HepG2 (cell line): ENCODE measurements around the gene C1orf159. TPM values are rescaled to one million over a fixed set of nuclear protein-coding genes. Genes with fewer than 3 reads are reported as not detected.

Experiments
- ATAC-seq: fragments of 200-7000 bp; cut with Tn5 transposase; 3 replicates; pipeline ENCODE4 v1.9.1; 2020; ENCODE audit warnings: mild to moderate bottlenecking, moderate library complexity
- BruUV-seq: library from RNA; stranded (reverse); fragments of 400-500 nt; replicated peaks from 2 replicates; lab custom pipeline; 2021; lab: Mats Ljungman, UMichigan
- CTCF ChIA-PET: fragments of 300-600 bp; formaldehyde crosslinking; extraction: SDS; loops from one replicate; lab custom pipeline; 2021; ENCODE audit warnings: low total read pairs, inconsistent platforms, low intra/inter-chr PET ratio; lab: Yijun Ruan, JAX
- POLR2A ChIA-PET: fragments of 350-600 bp; sonication (Branson Sonifier 250); formaldehyde crosslinking; loops from one replicate; lab custom pipeline; 2020; ENCODE audit warnings: antibody characterized with exemption, inconsistent platforms; lab: Yijun Ruan, JAX
- DNase-seq: peaks from one replicate; pipeline ENCODE4 v3.0.0-alpha.2; 2015; ENCODE audit warnings: low spot score
- FAIRE-seq: peaks from 3 replicates; lab custom pipeline; 2011; peaks lifted over from hg19 to GRCh38; lab: Jason Lieb, UNC
- H2AFZ ChIP-seq: one replicate; pipeline ENCODE4 v1.6.1; 2011; ENCODE audit warnings: low read length, inconsistent platforms
- H3K27ac ChIP-seq: fragments of 300-600 bp; 3 replicates; pipeline ENCODE4 v1.8.0; 2011; ENCODE audit warnings: mixed run types, mild to moderate bottlenecking, mixed read lengths, low read length, inconsistent platforms; ENCODE audit not compliant: insufficient read depth; ENCODE audit errors: extremely low read length
- H3K27me3 ChIP-seq, 2 experiments: fragments of 200-600 bp in 1 of 2; 2 replicates in 1 of 2; 3 replicates in 1 of 2; pipeline versions ENCODE4 v1.6.0 to v1.8.0; 2011; ENCODE audit warnings: low read length in 2 of 2, mild to moderate bottlenecking in 2 of 2, moderate library complexity in 2 of 2, inconsistent platforms in 1 of 2; ENCODE audit not compliant: insufficient read depth in 2 of 2, control insufficient read depth in 1 of 2
- H3K36me3 ChIP-seq, 2 experiments: fragments of 200-600 bp in 1 of 2; replicated peaks in 1 of 2; 2 replicates in 1 of 2; 3 replicates in 1 of 2; pipeline versions ENCODE4 v1.5.1 to v1.8.0; 2011; ENCODE audit warnings: low read length in 2 of 2, inconsistent platforms in 1 of 2; ENCODE audit not compliant: insufficient read depth in 2 of 2, control insufficient read depth in 1 of 2
- H3K4me1 ChIP-seq: 2 replicates; pipeline ENCODE4 v1.5.1; 2012; ENCODE audit warnings: low read length, inconsistent platforms; ENCODE audit not compliant: insufficient read depth
- H3K4me2 ChIP-seq: 2 replicates; pipeline ENCODE4 v1.6.0; 2011; ENCODE audit warnings: low read depth, low read length, inconsistent platforms
- H3K4me3 ChIP-seq, 3 experiments: fragments of 200-600 bp in 1 of 3; sonication (generic), shearing (Covaris generic) in 1 of 3; replicated peaks in 1 of 3; 2 replicates each; pipeline ENCODE4 v1.5.1; 2011 to 2016; ENCODE audit warnings: low read length in 3 of 3, inconsistent platforms in 2 of 3, low read depth in 2 of 3, mild to moderate bottlenecking in 2 of 3, control low read depth in 1 of 3, mixed read lengths in 1 of 3; ENCODE audit not compliant: insufficient read depth in 1 of 3
- H3K79me2 ChIP-seq: one replicate; pipeline ENCODE4 v1.6.1; 2011; ENCODE audit warnings: low read length, inconsistent platforms; ENCODE audit not compliant: insufficient read depth
- H3K9ac ChIP-seq: 2 replicates; pipeline ENCODE4 v1.6.0; 2011; ENCODE audit warnings: mild to moderate bottlenecking, low read depth, low read length, inconsistent platforms; ENCODE audit not compliant: insufficient read depth
- H3K9me3 ChIP-seq: 2 replicates; pipeline ENCODE4 v1.5.1; 2012; ENCODE audit warnings: mild to moderate bottlenecking, low read length
- H4K20me1 ChIP-seq: 2 replicates; pipeline ENCODE4 v1.6.0; 2011; ENCODE audit warnings: inconsistent platforms, mild to moderate bottlenecking, low read length, moderate library complexity; ENCODE audit not compliant: insufficient read depth
- PLRG1 ChIP-seq: fragments of 450-650 bp; conservative IDR thresholded peaks from 2 replicates; pipeline ENCODE4 v1.6.1; 2016
- SMAD3 ChIP-seq: sonication (generic); formaldehyde crosslinking; IDR thresholded peaks from 2 replicates; pipeline ENCODE4 v1.4.0; 2020; ENCODE audit warnings: missing genetic modification reagents
- ZKSCAN1 ChIP-seq: fragments of 150-350 bp; IDR thresholded peaks from 2 replicates; pipeline ENCODE4 v1.6.1; 2014; ENCODE audit warnings: low read length
- ZNF367 ChIP-seq: sonication (generic); formaldehyde crosslinking; IDR thresholded peaks from 2 replicates; pipeline ENCODE4 v1.4.0; 2020; ENCODE audit warnings: missing genetic modification reagents, borderline replicate concordance
- WGBS: methylation state at CpG from one replicate; pipeline ENCODE4 v1.1.6; 2017; ENCODE audit warnings: low lambda C conversion rate; 5-methylcytosine and 5-hydroxymethylcytosine counted together
- in situ Hi-C: cut with HindIII; loops from 2 replicates; pipeline ENCODE4 v1.10.0; 2017; ENCODE audit warnings: low pct_unique_long_range_greater_than_20kb; ENCODE audit not compliant: extremely low pct_ligation_motif_present
- intact Hi-C: fragments of 100-400 bp; cut with micrococcal nuclease; formaldehyde crosslinking; loops from one replicate; pipeline ENCODE4 v1.10.0; 2022; ENCODE audit not compliant: unreplicated experiment
- polyA plus RNA-seq, 8 experiments: library from polyadenylated mRNA; depleted of rRNA in 3 of 8; stranded (reverse) in 7 of 8; unstranded in 1 of 8; fragments of >200 nt; fragmentation: Illumina TruSeq in 4 of 8; extraction: Trizol in 4 of 8; gene quantifications; 2 replicates each; pipeline versions ENCODE4 v1.2.1 to v1.2.3, GENCODE V29; 2011 to 2016; ENCODE audit warnings: low read depth in 4 of 8, missing spikeins in 1 of 8, mixed read lengths in 1 of 8; ENCODE audit not compliant: insufficient read depth in 1 of 8
- total RNA-seq, 5 experiments: library from RNA; depleted of rRNA; stranded (reverse); fragments of >200 nt; fragmentation: Illumina TruSeq; extraction: Trizol; gene quantifications; 2 replicates each; pipeline ENCODE4 v1.2.3, GENCODE V29; 2016; ENCODE audit warnings: low read depth in 1 of 5
- TF ChIP-seq, protein P1 (sequence below): sonication (generic); formaldehyde crosslinking; IDR thresholded peaks from 2 replicates; pipeline ENCODE4 v1.5.0; 2020; ENCODE audit warnings: missing genetic modification reagents, mild to moderate bottlenecking, borderline replicate concordance
- TF ChIP-seq, protein P2 (sequence below): sonication (generic); formaldehyde crosslinking; IDR thresholded peaks from 2 replicates; pipeline ENCODE4 v1.8.1; 2022; ENCODE audit warnings: mild to moderate bottlenecking, missing genetic modification reagents
- TF ChIP-seq, protein P3 (sequence below): sonication (generic); formaldehyde crosslinking; conservative IDR thresholded peaks from 2 replicates; pipeline ENCODE4 v1.4.0; 2020; ENCODE audit warnings: missing genetic modification reagents
- TF ChIP-seq, protein P4 (sequence below): sonication (generic); formaldehyde crosslinking; IDR thresholded peaks from 2 replicates; pipeline ENCODE4 v1.4.0; 2020; ENCODE audit warnings: missing genetic modification reagents
- TF ChIP-seq, protein P5 (sequence below): sonication (generic); formaldehyde crosslinking; IDR thresholded peaks from 2 replicates; pipeline ENCODE4 v1.5.0; 2020; ENCODE audit warnings: missing genetic modification reagents, mild to moderate bottlenecking, borderline replicate concordance

Gene C1orf159
- total and polyA plus RNA-seq, 2 of the 13 experiments (the other 11 are each of a cell fraction or from before 2014, with no cell fraction given) = 3.8 to 6.7 TPM

DNA sequence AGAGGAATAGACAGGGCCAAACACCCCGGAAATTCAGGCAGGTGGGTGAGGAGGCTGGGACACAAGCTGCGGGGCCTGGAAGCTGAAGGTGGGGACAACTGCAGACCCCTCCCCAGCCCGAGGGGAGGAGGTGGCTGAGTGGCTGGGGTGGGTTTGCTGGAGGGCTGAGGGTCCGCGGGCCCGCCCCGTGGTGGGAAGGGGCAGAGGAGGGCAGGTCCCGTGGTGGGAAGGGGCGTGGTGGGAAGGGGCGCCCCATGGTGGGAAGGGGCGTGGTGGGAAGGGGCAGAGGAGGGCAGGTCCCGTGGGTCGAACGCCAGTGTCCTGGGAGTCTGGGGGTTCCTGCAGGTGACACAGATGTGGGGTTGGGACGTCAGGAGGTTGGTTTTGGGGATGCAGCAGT is 33.5 kb upstream of the C1orf159 start:
- DNase-seq (no peak), FAIRE-seq (no peak), ATAC-seq (no peak)
- peaks cover 13% of the 10 kb centered on the region for H3K4me1 ChIP-seq
- no peak overlapping the region for H2AFZ ChIP-seq
- ChIA-PET CTCF (no interaction called here), POLR2A (no interaction called here)
- H3K9me3 ChIP-seq = no peaks in the 10 kb centered on the region
- H3K4me3 ChIP-seq = no peak overlapping the region
- no peak overlapping the region for H3K27ac ChIP-seq
- no peak overlapping the region for H3K9ac ChIP-seq
- TF ChIP-seq, protein P1, sequence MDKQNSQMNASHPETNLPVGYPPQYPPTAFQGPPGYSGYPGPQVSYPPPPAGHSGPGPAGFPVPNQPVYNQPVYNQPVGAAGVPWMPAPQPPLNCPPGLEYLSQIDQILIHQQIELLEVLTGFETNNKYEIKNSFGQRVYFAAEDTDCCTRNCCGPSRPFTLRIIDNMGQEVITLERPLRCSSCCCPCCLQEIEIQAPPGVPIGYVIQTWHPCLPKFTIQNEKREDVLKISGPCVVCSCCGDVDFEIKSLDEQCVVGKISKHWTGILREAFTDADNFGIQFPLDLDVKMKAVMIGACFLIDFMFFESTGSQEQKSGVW = no peak
- no peak for TF ChIP-seq ZNF367 (CRISPR knock-in tag)
- intact Hi-C loops (no loop called here), in situ Hi-C loops (no loop called here)
- H3K4me2 ChIP-seq = no peak overlapping the region
- no TSS peak for BruUV-seq
- WGBS = 89% methylated on average over 15 of the region's 15 CpGs
- no peaks in the 10 kb centered on the region for H3K27me3 ChIP-seq
- no peaks in the 10 kb centered on the region for H3K36me3 ChIP-seq
- no peaks in the 10 kb centered on the region for H3K79me2 ChIP-seq
- no peaks in the 10 kb centered on the region; the same call in 1 of the 2 replicates for H4K20me1 ChIP-seq

DNA sequence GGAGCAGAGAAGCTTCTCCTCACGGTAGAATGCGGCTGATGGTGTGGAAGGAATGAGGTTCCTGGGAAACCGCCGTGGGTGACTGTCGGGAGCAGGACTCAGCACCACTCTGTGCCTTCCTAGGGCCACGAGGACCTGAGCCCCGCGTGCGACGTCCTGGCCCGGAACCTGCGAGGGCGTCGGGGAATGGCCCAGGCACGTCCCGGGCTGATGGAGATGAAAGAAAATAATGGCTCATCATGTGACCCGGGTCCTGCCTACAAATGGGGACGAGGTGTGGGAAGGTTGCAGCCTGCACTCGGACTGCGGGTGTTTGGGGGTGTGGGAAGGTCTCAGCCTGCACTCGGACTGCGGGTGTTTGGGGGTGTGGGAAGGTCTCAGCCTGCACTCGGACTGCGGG is 32.7 kb upstream of the C1orf159 start:
- intact Hi-C loops (no loop called here), in situ Hi-C loops (no loop called here)
- no peak for ATAC-seq
- H3K36me3 ChIP-seq = no peaks in the 10 kb centered on the region
- no peak overlapping the region for H3K9ac ChIP-seq
- 91% methylated on average over 24 of the region's 24 CpGs for WGBS
- H3K9me3 ChIP-seq = no peaks in the 10 kb centered on the region
- no peak for FAIRE-seq
- no peaks in the 10 kb centered on the region for H4K20me1 ChIP-seq
- CTCF ChIA-PET = no interaction called here
- H3K4me2 ChIP-seq = no peak overlapping the region
- POLR2A ChIA-PET = no interaction called here
- H3K4me3 ChIP-seq = no peak overlapping the region
- no peak for DNase-seq
- H2AFZ ChIP-seq = no peak overlapping the region
- no peaks in the 10 kb centered on the region for H3K27me3 ChIP-seq
- H3K79me2 ChIP-seq = no peaks in the 10 kb centered on the region
- no peak overlapping the region for H3K27ac ChIP-seq
- H3K4me1 ChIP-seq = peaks cover 13% of the 10 kb centered on the region
- no TSS peak for BruUV-seq
- TF ChIP-seq, protein P2, sequence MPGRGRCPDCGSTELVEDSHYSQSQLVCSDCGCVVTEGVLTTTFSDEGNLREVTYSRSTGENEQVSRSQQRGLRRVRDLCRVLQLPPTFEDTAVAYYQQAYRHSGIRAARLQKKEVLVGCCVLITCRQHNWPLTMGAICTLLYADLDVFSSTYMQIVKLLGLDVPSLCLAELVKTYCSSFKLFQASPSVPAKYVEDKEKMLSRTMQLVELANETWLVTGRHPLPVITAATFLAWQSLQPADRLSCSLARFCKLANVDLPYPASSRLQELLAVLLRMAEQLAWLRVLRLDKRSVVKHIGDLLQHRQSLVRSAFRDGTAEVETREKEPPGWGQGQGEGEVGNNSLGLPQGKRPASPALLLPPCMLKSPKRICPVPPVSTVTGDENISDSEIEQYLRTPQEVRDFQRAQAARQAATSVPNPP (CRISPR knock-in tag) = no peak
- TF ChIP-seq, protein P3, sequence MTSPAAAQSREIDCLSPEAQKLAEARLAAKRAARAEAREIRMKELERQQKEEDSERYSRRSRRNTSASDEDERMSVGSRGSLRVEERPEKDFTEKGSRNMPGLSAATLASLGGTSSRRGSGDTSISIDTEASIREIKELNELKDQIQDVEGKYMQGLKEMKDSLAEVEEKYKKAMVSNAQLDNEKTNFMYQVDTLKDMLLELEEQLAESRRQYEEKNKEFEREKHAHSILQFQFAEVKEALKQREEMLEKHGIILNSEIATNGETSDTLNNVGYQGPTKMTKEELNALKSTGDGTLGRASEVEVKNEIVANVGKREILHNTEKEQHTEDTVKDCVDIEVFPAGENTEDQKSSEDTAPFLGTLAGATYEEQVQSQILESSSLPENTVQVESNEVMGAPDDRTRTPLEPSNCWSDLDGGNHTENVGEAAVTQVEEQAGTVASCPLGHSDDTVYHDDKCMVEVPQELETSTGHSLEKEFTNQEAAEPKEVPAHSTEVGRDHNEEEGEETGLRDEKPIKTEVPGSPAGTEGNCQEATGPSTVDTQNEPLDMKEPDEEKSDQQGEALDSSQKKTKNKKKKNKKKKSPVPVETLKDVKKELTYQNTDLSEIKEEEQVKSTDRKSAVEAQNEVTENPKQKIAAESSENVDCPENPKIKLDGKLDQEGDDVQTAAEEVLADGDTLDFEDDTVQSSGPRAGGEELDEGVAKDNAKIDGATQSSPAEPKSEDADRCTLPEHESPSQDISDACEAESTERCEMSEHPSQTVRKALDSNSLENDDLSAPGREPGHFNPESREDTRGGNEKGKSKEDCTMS (CRISPR knock-in tag) = no peak
- TF ChIP-seq, protein P4, sequence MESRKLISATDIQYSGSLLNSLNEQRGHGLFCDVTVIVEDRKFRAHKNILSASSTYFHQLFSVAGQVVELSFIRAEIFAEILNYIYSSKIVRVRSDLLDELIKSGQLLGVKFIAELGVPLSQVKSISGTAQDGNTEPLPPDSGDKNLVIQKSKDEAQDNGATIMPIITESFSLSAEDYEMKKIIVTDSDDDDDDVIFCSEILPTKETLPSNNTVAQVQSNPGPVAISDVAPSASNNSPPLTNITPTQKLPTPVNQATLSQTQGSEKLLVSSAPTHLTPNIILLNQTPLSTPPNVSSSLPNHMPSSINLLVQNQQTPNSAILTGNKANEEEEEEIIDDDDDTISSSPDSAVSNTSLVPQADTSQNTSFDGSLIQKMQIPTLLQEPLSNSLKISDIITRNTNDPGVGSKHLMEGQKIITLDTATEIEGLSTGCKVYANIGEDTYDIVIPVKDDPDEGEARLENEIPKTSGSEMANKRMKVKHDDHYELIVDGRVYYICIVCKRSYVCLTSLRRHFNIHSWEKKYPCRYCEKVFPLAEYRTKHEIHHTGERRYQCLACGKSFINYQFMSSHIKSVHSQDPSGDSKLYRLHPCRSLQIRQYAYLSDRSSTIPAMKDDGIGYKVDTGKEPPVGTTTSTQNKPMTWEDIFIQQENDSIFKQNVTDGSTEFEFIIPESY (CRISPR knock-in tag) = no peak
- no peak for TF ChIP-seq PLRG1
- no peak for TF ChIP-seq ZKSCAN1
- TF ChIP-seq, protein P5, sequence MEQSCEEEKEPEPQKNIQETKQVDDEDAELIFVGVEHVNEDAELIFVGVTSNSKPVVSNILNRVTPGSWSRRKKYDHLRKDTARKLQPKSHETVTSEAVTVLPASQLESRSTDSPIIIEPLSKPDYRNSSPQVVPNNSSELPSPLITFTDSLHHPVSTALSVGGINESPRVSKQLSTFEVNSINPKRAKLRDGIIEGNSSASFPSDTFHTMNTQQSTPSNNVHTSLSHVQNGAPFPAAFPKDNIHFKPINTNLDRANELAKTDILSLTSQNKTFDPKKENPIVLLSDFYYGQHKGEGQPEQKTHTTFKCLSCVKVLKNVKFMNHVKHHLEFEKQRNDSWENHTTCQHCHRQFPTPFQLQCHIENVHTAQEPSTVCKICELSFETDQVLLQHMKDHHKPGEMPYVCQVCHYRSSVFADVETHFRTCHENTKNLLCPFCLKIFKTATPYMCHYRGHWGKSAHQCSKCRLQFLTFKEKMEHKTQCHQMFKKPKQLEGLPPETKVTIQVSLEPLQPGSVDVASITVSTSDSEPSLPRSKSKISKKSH = no peak
- TF ChIP-seq SMAD3 (CRISPR knock-in tag) = no peak
